B cell (primary cell): ENCODE results near the gene RGS3.

Source experiments
- EZH2 ChIP-seq: IDR thresholded peaks from 2 replicates; pipeline ENCODE4 v1.6.1; 2012; ENCODE audit warnings: borderline replicate concordance, low read depth, mild to moderate bottlenecking, moderate library complexity, low read length; ENCODE audit not compliant: insufficient read depth, poor library complexity, severe bottlenecking
- TF ChIP-seq, protein P1 (sequence below): fragments of 200-600 bp; IDR thresholded peaks from one replicate; pipeline ENCODE4 v1.8.0; 2022; ENCODE audit warnings: antibody characterized with exemption, mild to moderate bottlenecking

GRCh38 chr9:113538131-113538530 is 74.6 kb downstream of the RGS3 start:
- TF ChIP-seq, protein P1, sequence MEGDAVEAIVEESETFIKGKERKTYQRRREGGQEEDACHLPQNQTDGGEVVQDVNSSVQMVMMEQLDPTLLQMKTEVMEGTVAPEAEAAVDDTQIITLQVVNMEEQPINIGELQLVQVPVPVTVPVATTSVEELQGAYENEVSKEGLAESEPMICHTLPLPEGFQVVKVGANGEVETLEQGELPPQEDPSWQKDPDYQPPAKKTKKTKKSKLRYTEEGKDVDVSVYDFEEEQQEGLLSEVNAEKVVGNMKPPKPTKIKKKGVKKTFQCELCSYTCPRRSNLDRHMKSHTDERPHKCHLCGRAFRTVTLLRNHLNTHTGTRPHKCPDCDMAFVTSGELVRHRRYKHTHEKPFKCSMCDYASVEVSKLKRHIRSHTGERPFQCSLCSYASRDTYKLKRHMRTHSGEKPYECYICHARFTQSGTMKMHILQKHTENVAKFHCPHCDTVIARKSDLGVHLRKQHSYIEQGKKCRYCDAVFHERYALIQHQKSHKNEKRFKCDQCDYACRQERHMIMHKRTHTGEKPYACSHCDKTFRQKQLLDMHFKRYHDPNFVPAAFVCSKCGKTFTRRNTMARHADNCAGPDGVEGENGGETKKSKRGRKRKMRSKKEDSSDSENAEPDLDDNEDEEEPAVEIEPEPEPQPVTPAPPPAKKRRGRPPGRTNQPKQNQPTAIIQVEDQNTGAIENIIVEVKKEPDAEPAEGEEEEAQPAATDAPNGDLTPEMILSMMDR = no peak
- TF ChIP-seq EZH2 = no peak
